ENCODE results near the gene COL23A1.

DNA sequence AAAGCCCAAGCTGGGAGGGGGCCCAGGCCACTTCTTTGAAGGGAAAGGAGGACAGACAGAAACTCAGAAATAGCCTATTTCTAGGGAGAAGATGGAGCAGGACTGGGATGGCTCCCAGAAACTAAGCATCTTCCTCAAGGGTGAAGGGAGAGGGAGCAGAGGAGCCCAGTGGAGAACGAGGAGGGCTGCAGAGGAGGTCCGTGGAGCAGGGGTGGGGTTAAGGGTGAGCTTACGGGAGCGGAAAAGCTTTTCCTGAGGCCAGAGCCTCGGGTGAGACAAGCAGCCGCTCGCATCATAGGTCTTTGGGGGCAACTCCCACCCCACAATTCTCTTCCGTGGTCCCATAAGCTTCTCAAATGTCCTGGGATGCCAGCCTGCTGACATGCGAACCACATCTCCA lies 230.5 kb downstream of the COL23A1 start:
- TF ChIP-seq, protein P1, sequence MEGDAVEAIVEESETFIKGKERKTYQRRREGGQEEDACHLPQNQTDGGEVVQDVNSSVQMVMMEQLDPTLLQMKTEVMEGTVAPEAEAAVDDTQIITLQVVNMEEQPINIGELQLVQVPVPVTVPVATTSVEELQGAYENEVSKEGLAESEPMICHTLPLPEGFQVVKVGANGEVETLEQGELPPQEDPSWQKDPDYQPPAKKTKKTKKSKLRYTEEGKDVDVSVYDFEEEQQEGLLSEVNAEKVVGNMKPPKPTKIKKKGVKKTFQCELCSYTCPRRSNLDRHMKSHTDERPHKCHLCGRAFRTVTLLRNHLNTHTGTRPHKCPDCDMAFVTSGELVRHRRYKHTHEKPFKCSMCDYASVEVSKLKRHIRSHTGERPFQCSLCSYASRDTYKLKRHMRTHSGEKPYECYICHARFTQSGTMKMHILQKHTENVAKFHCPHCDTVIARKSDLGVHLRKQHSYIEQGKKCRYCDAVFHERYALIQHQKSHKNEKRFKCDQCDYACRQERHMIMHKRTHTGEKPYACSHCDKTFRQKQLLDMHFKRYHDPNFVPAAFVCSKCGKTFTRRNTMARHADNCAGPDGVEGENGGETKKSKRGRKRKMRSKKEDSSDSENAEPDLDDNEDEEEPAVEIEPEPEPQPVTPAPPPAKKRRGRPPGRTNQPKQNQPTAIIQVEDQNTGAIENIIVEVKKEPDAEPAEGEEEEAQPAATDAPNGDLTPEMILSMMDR (conservative IDR thresholded peaks at IDR 0.05; ENCODE audit: low read depth in 2 of 2) = no peak
- no peak for TF ChIP-seq EZH2 (IDR thresholded peaks at IDR 0.05; ENCODE audit: low read depth, unreplicated experiment)
- TF ChIP-seq POLR2AphosphoS5 (IDR thresholded peaks at IDR 0.05; ENCODE audit: low read depth) = no peak
- TF ChIP-seq CREB1 (CRISPR knock-in tag; IDR thresholded peaks at IDR 0.05; ENCODE audit: low read depth) = no peak
- TF ChIP-seq, protein P2, sequence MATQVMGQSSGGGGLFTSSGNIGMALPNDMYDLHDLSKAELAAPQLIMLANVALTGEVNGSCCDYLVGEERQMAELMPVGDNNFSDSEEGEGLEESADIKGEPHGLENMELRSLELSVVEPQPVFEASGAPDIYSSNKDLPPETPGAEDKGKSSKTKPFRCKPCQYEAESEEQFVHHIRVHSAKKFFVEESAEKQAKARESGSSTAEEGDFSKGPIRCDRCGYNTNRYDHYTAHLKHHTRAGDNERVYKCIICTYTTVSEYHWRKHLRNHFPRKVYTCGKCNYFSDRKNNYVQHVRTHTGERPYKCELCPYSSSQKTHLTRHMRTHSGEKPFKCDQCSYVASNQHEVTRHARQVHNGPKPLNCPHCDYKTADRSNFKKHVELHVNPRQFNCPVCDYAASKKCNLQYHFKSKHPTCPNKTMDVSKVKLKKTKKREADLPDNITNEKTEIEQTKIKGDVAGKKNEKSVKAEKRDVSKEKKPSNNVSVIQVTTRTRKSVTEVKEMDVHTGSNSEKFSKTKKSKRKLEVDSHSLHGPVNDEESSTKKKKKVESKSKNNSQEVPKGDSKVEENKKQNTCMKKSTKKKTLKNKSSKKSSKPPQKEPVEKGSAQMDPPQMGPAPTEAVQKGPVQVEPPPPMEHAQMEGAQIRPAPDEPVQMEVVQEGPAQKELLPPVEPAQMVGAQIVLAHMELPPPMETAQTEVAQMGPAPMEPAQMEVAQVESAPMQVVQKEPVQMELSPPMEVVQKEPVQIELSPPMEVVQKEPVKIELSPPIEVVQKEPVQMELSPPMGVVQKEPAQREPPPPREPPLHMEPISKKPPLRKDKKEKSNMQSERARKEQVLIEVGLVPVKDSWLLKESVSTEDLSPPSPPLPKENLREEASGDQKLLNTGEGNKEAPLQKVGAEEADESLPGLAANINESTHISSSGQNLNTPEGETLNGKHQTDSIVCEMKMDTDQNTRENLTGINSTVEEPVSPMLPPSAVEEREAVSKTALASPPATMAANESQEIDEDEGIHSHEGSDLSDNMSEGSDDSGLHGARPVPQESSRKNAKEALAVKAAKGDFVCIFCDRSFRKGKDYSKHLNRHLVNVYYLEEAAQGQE (IDR thresholded peaks at IDR 0.05; ENCODE audit: unreplicated experiment) = no peak
- no peak for TF ChIP-seq EZH2phosphoT487 (IDR thresholded peaks at IDR 0.05; ENCODE audit: unreplicated experiment)

All from GM23338 (cell line).